OCI-LY1 (cell line): ENCODE measurements around the gene PLA2G3.
"Not testable (repeated sequence)": the region's sequence is repeated elsewhere in the genome, so short reads cannot be mapped to it uniquely, and the experiment has no call there.

Source experiments
- H2AFZ ChIP-seq: fragments of 200-600 bp; sonication (generic), shearing (Covaris generic); 2 replicates; pipeline ENCODE4 v1.6.0; 2014; ENCODE audit warnings: antibody characterized with exemption, mild to moderate bottlenecking, low read length
- H3F3A ChIP-seq: fragments of 200-600 bp; sonication (generic), shearing (Covaris generic); 2 replicates; pipeline ENCODE4 v1.6.0; 2014; ENCODE audit warnings: mild to moderate bottlenecking, antibody characterized with exemption, low read length, moderate library complexity; ENCODE audit not compliant: insufficient read depth
- H3K27ac ChIP-seq: fragments of 200-600 bp; sonication (generic); 2 replicates; pipeline ENCODE4 v1.5.1; 2014; ENCODE audit warnings: low read length, mixed run types, mild to moderate bottlenecking, low read depth; ENCODE audit not compliant: poor library complexity, severe bottlenecking
- H3K27me3 ChIP-seq: fragments of 200-600 bp; sonication (generic); 2 replicates; pipeline ENCODE4 v1.6.0; 2014; ENCODE audit warnings: antibody characterized with exemption, mild to moderate bottlenecking, low read length, moderate library complexity; ENCODE audit not compliant: insufficient read depth
- H3K36me3 ChIP-seq: fragments of 200-600 bp; sonication (generic); 2 replicates; pipeline ENCODE4 v1.6.1; 2014; ENCODE audit warnings: mild to moderate bottlenecking, antibody characterized with exemption, low read length, moderate library complexity, mixed read lengths; ENCODE audit not compliant: insufficient read depth
- H3K4me1 ChIP-seq: fragments of 200-600 bp; sonication (generic); 2 replicates; pipeline ENCODE4 v1.5.1; 2014; ENCODE audit warnings: mild to moderate bottlenecking, low read length, moderate library complexity; ENCODE audit not compliant: insufficient read depth, severe bottlenecking
- H3K4me2 ChIP-seq: fragments of 200-600 bp; sonication (generic), shearing (Covaris generic); 2 replicates; pipeline ENCODE4 v1.6.1; 2014; ENCODE audit warnings: low read length
- H3K4me3 ChIP-seq: fragments of 200-600 bp; sonication (generic); 2 replicates; pipeline ENCODE4 v1.5.1; 2014; ENCODE audit warnings: low read length, low read depth, mild to moderate bottlenecking, mixed read lengths; ENCODE audit not compliant: poor library complexity, severe bottlenecking
- H3K79me2 ChIP-seq: fragments of 200-600 bp; shearing (Covaris generic); 2 replicates; pipeline ENCODE4 v1.6.1; 2016; ENCODE audit warnings: mixed run types, low read length, mixed read lengths; ENCODE audit not compliant: insufficient read depth
- H3K9ac ChIP-seq: fragments of 200-600 bp; sonication (generic), shearing (Covaris generic); 2 replicates; pipeline ENCODE4 v1.6.1; 2014; ENCODE audit warnings: mild to moderate bottlenecking, low read length, mixed read lengths
- H3K9me2 ChIP-seq: fragments of 200-600 bp; sonication (generic), shearing (Covaris generic); 2 replicates; pipeline ENCODE4 v1.6.1; 2014; ENCODE audit warnings: low read depth, mild to moderate bottlenecking, low read length, mixed read lengths
- H3K9me3 ChIP-seq: fragments of 200-600 bp; shearing (Covaris generic); 2 replicates; pipeline ENCODE4 v1.6.1; 2014; ENCODE audit warnings: low read length, mixed read lengths
- H4K20me1 ChIP-seq: fragments of 200-600 bp; sonication (generic), shearing (Covaris generic); 2 replicates; pipeline ENCODE4 v1.6.0; 2016; ENCODE audit warnings: mild to moderate bottlenecking, low read length; ENCODE audit not compliant: insufficient read depth
- CTCF ChIP-seq: fragments of 200-600 bp; sonication (generic), shearing (Covaris generic); IDR thresholded peaks from 2 replicates; pipeline ENCODE4 v1.5.1; 2017; ENCODE audit warnings: mild to moderate bottlenecking, antibody characterized with exemption, low read length, moderate library complexity, mixed read lengths
- EZH2 ChIP-seq: fragments of 200-600 bp; sonication (generic), shearing (Covaris generic); IDR thresholded peaks from 2 replicates; pipeline ENCODE4 v1.8.0; 2017; ENCODE audit warnings: borderline replicate concordance, mixed run types, mild to moderate bottlenecking, antibody characterized with exemption, low read length, moderate library complexity, mixed read lengths

PLA2G3 gene

DNA sequence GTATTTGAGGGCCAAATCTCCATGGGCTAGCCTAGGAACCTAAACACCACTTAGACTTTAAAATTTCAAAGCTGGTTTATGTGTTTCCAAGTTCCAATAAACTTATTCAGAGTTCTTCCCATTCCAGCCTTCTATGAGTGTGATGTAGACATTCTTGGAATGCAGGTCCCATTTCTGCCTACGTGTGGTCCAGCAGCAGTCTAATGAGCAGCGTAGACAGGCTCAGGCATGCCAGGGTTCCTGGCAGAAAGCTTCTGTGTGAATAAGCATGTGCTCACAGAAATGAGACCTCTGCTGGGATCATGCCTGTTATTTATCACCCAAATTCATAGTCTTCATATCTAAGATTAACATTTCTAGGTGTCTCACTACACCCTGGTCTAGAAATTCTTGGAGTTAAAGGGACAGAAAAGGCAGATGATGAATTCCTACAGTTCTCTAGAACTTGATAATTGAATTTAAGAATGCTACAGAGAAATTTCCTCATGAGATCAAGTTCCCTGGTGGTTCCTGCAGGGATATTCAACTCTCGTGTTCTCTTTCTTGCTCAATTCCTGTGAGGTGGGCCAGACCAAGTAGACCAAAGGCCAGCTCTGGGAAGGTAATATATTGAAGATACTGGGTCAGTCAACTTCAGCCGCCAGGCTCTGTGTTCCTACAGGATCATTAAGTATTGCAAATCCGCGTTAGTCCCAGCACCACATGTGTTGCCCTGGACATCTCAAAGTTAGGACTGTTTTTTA is 37.3 kb upstream of the PLA2G3 start:
- TF ChIP-seq EZH2 (no peak), CTCF (no peak)
- no peak overlapping the region for H3K27ac ChIP-seq
- peaks cover 20% of the 10 kb centered on the region for H3K36me3 ChIP-seq
- H3K9me2 ChIP-seq: no peaks in the 10 kb centered on the region
- no peaks in the 10 kb centered on the region for H3F3A ChIP-seq
- H2AFZ ChIP-seq: no peak overlapping the region
- no peak overlapping the region for H3K4me3 ChIP-seq
- H3K79me2 ChIP-seq: peaks cover 9% of the 10 kb centered on the region; the same call in 1 of the 2 replicates
- no peaks in the 10 kb centered on the region for H3K27me3 ChIP-seq
- no peaks in the 10 kb centered on the region for H4K20me1 ChIP-seq
- H3K9ac ChIP-seq: no peak overlapping the region
- no peaks in the 10 kb centered on the region for H3K4me1 ChIP-seq
- H3K9me3 ChIP-seq: no peaks in the 10 kb centered on the region
- H3K4me2 ChIP-seq: no peak overlapping the region

DNA sequence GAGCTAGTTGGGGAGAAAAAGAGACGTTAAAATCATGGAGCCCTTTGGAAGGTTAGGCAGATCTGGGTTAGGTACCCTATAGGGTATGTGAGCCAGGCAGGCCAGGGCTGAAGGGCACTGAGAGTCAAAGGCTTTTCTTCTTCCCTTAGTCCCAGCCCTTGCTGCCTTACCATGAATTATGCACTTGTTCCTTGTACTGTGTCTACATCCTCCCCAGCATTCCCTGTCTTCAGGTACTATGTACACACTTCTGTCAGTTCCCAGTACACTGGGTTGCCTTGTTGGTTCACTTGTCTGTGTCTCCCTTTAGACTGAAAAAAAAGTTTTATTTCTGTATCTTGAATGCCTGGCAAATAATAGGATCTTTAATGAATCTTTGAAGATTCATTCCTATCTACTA is 36.6 kb upstream of the PLA2G3 start:
- Histone ChIP-seq H3K4me3 (no peak overlapping the region), H3F3A (no peaks in the 10 kb centered on the region), H3K9me2 (no peaks in the 10 kb centered on the region), H3K79me2 (peaks cover 9% of the 10 kb centered on the region), H3K4me1 (no peaks in the 10 kb centered on the region), H3K27ac (no peak overlapping the region), H3K36me3 (peaks cover 20% of the 10 kb centered on the region), H2AFZ (no peak overlapping the region), H3K27me3 (no peaks in the 10 kb centered on the region), H3K9me3 (no peaks in the 10 kb centered on the region), H4K20me1 (no peaks in the 10 kb centered on the region), H3K9ac (no peak overlapping the region), H3K4me2 (no peak overlapping the region)
- no peak for TF ChIP-seq CTCF
- TF ChIP-seq EZH2: no peak

DNA sequence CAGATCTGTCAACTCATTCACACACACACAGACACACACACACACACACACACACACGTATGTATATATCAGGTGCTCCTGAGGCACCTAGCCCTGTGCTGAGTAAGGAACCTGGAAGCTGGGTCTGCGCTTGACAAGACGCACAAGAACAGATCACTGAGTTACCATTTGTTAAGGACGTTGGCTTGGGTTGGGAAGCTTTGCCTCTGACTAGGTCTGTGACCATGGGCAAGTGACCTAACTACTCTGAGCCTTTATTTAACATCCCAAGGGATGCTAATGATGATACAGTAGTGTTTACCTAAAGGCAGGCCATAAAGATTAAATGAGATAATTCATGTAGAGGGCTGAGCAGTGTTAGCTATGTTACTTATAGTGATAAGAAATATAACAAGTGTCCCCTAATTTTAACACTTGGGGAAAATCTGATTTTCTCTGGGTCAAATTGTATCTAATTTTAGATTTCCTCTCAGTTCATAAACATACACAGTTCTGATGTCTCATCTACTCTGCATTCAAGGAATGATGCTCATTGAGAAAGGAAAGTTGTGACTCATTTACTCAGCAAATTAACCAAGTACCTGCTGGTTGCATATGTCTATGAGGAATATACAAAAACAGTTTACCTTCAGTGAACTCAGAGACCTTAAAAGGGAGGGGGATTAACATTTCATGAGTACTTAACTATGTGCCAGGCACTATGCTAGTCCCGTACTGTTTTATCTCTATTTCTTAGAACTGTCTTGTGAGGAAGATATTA is 33.3 kb upstream of the PLA2G3 start:
- no peaks in the 10 kb centered on the region for H4K20me1 ChIP-seq
- peaks cover 13% of the 10 kb centered on the region; the same call in 1 of the 2 replicates for H3K36me3 ChIP-seq
- no peaks in the 10 kb centered on the region for H3K27me3 ChIP-seq
- no peak overlapping the region for H3K27ac ChIP-seq
- no peak overlapping the region for H2AFZ ChIP-seq
- no peak overlapping the region for H3K9ac ChIP-seq
- peaks cover 13% of the 10 kb centered on the region for H3K4me1 ChIP-seq
- H3K4me3 ChIP-seq: no peak overlapping the region
- H3K9me3 ChIP-seq: no peaks in the 10 kb centered on the region
- no peak for TF ChIP-seq CTCF
- no peak for TF ChIP-seq EZH2
- H3K79me2 ChIP-seq: peaks cover 19% of the 10 kb centered on the region
- H3K9me2 ChIP-seq: no peaks in the 10 kb centered on the region
- H3K4me2 ChIP-seq: no peak overlapping the region
- H3F3A ChIP-seq: no peaks in the 10 kb centered on the region

GRCh38 chr22:31171734-31172133 is 31.4 kb upstream of the PLA2G3 start:
- peaks cover 22% of the 10 kb centered on the region for H3K4me1 ChIP-seq
- peaks cover 15% of the 10 kb centered on the region for H3K79me2 ChIP-seq
- not testable (repeated sequence) for H3K36me3 ChIP-seq, H4K20me1 ChIP-seq, H3K4me2 ChIP-seq, H3K4me3 ChIP-seq, H3K27ac ChIP-seq, H3K9ac ChIP-seq, H3K9me2 ChIP-seq, H3K9me3 ChIP-seq, H2AFZ ChIP-seq, H3F3A ChIP-seq, H3K27me3 ChIP-seq
